ENCODE measurements around the gene CD300LG.

CD300LG gene

DNA sequence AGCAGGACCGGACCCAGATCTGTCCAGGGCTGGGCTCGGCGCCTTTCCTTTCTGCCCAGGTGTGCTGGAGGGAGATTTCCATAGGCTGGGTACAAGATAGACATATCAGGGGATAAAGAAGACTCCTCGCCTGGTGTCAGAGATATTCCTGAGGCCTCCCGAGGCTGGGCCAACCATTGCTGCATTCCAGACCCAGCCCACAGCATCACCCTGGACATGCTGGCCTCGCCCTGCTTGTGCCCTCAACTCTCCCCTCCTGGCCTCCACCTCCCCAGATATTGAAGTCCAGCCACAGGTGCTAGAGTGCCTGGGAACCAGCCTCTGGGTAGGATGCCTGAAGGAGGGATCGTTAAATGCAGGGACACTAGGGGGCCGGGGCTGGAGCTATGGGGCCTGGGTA lies 2.1 kb downstream of the CD300LG start:
- ATAC-seq (replicated peaks) (no peak), DNase-seq (no peak)
- Mint-ChIP-seq H3K4me1 (ENCODE audit: low read depth in 2 of 2) (peaks cover 0 to 7% of the 10 kb centered on the region in 2 donors), H3K27ac (no peak overlapping the region), H3K36me3 (ENCODE audit: insufficient read depth) (no peaks in the 10 kb centered on the region), H3K9me3 (no peaks in the 10 kb centered on the region), H3K27me3 (peaks cover 51 to 90% of the 10 kb centered on the region in 2 donors), H3K4me3 (no peak overlapping the region)

DNA sequence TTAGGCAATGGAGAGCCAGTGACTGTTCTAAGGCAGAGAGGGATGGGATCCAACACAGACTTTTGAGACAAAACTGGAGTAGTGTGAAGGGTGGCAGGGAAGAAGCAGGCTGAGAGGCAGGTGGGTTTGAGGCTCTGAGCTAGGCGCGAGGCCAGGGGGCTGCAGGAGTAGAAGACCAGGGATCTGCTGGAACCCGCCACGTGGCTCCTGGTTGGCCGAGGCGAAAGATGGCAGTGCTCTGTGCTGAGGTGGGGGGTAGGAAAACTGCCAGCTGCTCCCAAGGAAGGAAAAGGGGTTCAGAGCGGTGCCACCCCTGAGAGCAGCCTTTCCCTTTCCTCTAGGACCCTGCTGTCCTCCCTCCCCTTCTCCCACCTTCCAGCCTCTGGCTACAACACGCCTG lies 5.6 kb downstream of the CD300LG start:
- Mint-ChIP-seq H3K4me3 (no peak overlapping the region), H3K36me3 (ENCODE audit: insufficient read depth) (no peaks in the 10 kb centered on the region), H3K27me3 (peaks cover 56 to 92% of the 10 kb centered on the region in 2 donors), H3K4me1 (ENCODE audit: low read depth in 2 of 2) (no peaks in the 10 kb centered on the region), H3K27ac (no peak overlapping the region), H3K9me3 (no peaks in the 10 kb centered on the region)
- no peak for ATAC-seq (replicated peaks)
- no peak for DNase-seq

DNA sequence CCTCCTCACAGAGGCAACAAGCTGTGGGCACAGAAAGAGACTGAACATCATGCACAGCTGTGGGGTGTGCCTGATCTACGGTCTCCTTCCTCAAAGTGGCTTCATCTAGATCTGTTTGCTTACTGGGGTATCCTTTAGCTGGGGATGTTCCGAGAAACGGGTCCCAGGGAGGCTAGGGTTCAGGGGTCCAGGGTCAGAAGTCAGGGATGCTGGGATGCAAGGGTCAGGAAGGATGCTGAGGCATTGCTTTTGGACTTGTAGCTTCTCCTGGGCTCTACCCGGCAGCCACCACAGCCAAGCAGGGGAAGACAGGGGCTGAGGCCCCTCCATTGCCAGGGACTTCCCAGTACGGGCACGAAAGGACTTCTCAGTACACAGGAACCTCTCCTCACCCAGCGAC lies 6.6 kb downstream of the CD300LG start:
- Mint-ChIP-seq H3K27me3 (peaks cover 53 to 92% of the 10 kb centered on the region in 2 donors), H3K4me1 (ENCODE audit: low read depth in 2 of 2) (no peaks in the 10 kb centered on the region), H3K9me3 (no peaks in the 10 kb centered on the region), H3K36me3 (ENCODE audit: insufficient read depth) (no peaks in the 10 kb centered on the region), H3K4me3 (no peak overlapping the region), H3K27ac (no peak overlapping the region)
- ATAC-seq (replicated peaks) = no peak
- DNase-seq = no peak

DNA sequence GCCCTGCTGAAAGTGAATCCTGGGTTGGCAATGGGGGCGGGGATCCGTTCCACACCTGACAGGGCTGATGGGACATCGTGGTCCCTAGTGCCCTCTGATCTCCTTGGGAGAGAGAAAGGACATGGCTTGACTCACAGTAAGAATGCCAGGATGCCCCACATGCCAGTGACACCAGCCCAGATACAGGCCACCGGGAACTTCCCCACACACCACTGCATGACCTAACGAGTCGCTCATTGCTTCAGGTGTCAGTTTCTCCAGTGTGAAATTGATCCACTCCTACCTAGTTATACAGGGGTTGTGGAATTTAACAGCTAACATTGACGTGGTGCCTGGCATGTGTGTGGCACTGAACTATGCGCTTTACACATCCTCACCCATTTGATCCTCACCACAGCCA lies 7.5 kb downstream of the CD300LG start:
- no peak for ATAC-seq (replicated peaks)
- Mint-ChIP-seq H3K27ac (no peak overlapping the region), H3K9me3 (no peaks in the 10 kb centered on the region), H3K36me3 (ENCODE audit: insufficient read depth) (no peaks in the 10 kb centered on the region), H3K4me3 (no peak overlapping the region), H3K4me1 (ENCODE audit: low read depth in 2 of 2) (no peaks in the 10 kb centered on the region), H3K27me3 (peaks cover 45 to 88% of the 10 kb centered on the region in 2 donors)
- DNase-seq = no peak

DNA sequence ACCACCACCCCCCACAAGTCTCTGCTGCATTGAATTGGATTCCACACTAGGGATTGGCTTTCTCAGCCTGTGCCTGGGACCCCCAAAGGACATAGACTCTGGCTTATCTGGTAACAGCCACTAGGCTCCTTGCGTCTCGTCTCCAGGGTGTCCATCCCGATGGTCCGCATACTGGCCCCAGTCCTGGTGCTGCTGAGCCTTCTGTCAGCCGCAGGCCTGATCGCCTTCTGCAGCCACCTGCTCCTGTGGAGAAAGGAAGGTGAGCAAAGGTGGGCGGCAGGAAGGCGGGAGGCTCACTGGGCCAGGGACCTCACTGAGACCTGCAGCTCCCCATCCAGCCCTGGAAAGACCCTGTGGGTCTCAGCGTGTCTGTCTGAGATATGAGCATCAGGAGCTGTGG lies 8.1 kb downstream of the CD300LG start:
- no peak for DNase-seq
- H3K4me3 Mint-ChIP-seq = no peak overlapping the region
- peaks cover 43 to 88% of the 10 kb centered on the region in 2 donors for H3K27me3 Mint-ChIP-seq
- ATAC-seq (replicated peaks) = no peak
- H3K4me1 Mint-ChIP-seq (ENCODE audit: low read depth in 2 of 2) = no peaks in the 10 kb centered on the region
- no peaks in the 10 kb centered on the region for H3K36me3 Mint-ChIP-seq (ENCODE audit: insufficient read depth)
- H3K9me3 Mint-ChIP-seq = no peaks in the 10 kb centered on the region
- no peak overlapping the region for H3K27ac Mint-ChIP-seq

DNA sequence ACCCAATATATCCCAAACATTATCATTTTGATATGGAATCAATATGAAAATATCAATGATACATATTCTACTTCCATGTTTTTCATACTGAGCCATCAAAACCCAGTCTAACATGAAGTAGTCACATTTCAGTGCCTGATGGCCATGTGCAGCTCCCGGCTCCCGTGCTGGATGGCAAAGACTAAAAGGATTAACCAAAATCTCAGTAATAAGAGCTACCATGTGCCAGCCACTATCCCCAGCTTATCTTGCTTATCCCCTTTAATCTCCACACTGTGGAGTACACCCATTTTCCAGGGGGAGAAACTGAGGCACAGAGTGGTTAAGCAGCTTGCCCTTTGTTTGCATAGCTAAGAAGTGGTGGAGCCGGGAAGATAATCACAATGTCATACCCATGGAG lies 9.2 kb downstream of the CD300LG start:
- H3K9me3 Mint-ChIP-seq = no peaks in the 10 kb centered on the region
- no peak for ATAC-seq (replicated peaks)
- DNase-seq = no peak
- H3K4me3 Mint-ChIP-seq = no peak overlapping the region
- peaks cover 45 to 92% of the 10 kb centered on the region in 2 donors for H3K27me3 Mint-ChIP-seq
- no peaks in the 10 kb centered on the region for H3K4me1 Mint-ChIP-seq (ENCODE audit: low read depth in 2 of 2)
- H3K36me3 Mint-ChIP-seq (ENCODE audit: insufficient read depth) = no peaks in the 10 kb centered on the region
- no peak overlapping the region for H3K27ac Mint-ChIP-seq

DNA sequence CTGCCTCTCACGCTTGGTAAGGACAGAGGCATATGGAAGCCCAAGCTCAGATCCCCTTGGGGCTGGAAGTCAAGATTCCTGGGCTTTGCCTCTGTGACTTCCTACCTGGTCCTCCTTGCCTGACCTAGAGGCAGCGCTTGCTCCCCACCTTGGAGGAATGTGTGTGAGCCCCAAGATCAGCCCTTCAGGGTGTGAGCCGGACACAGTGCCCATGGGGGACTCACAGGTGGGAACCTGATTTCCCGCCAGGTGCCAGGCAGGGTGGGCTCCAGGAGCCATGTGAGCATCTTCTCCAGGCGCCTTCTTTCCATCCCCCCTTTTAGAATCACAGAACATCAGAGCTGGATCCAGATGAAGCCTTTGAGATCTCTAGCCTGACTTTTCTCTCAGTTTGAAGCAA lies 10.2 kb downstream of the CD300LG start:
- ATAC-seq (replicated peaks) (no peak), DNase-seq (no peak)
- no peaks in the 10 kb centered on the region for H3K4me1 Mint-ChIP-seq (ENCODE audit: low read depth in 2 of 2)
- H3K36me3 Mint-ChIP-seq (ENCODE audit: insufficient read depth) = no peaks in the 10 kb centered on the region
- no peaks in the 10 kb centered on the region for H3K9me3 Mint-ChIP-seq
- H3K27me3 Mint-ChIP-seq = peaks cover 35 to 92% of the 10 kb centered on the region in 2 donors
- H3K27ac Mint-ChIP-seq = no peak overlapping the region
- no peak overlapping the region for H3K4me3 Mint-ChIP-seq

DNA sequence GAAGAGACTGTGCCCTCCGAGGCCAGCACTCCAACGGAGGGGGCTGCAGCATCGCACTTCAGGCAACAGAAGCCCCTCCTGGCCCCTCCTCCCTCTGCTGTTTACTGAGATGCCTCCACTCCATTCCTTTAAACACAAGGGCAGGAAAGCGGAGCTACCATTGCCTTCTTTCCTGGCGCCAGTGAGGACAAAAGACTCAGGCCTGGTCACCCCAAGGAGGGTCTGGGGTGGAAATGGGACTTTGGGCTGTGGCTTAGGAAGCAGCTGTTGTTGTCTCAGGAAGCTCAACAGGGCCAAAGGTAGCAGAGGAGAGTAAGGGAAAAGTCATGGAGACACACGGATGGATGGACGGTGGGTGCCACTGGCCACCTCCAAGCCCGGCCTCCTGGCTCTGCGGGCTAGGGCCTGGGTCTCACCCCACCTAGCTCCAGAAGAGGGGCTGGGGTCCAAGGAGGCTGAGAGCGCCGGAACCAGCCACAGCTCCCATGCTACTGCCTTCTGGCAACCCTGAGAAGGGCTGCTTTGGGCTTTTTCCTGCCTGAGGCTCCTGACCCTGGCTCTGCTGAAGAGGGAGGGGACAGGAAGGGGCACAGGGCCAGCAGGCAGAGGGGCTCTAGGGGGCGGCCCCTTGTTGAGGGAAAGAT lies 11.1 kb downstream of the CD300LG start:
- Mint-ChIP-seq H3K4me1 (ENCODE audit: low read depth in 2 of 2) (no peaks in the 10 kb centered on the region), H3K36me3 (ENCODE audit: insufficient read depth) (no peaks in the 10 kb centered on the region), H3K27ac (peak overlapping the region in 1 of 2 donors; percentile 38), H3K4me3 (no peak overlapping the region), H3K9me3 (no peaks in the 10 kb centered on the region), H3K27me3 (peaks cover 29 to 91% of the 10 kb centered on the region in 2 donors)
- DNase-seq (no peak), ATAC-seq (replicated peaks) (no peak)

DNA sequence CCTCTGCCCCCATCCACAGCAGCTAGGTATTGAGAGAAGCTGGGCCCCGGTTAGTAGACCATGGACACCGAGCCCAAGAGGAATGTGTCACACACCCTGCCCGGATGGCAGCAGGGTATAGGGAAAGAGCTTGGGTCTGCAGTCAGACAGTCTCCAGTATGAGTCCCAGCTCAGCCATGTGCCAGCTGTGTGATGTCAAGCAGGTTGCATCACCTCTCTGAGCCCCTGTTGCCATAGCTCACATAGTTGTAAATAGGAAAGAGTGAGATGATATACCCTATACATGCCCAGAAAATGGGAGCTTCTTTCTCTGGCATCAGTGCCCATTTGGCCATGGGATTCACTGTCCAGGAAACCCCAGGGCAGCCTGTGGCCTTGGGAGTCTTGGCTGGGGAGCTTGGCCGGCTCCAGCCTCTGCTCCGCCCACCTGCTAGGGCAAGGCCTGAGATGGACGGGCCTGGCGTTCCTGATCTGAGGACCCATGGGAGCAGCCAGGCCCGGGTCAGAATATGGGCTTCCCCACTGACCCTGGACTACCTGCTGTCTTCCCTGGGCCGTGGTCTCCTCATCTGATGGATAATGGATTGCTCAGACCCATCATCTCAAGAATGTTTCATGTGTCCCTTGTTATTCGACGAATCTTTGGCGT lies 13.2 kb downstream of the CD300LG start:
- no peaks in the 10 kb centered on the region for H3K4me1 Mint-ChIP-seq (ENCODE audit: low read depth in 2 of 2)
- no peak overlapping the region for H3K27ac Mint-ChIP-seq
- no peak for ATAC-seq (replicated peaks)
- H3K4me3 Mint-ChIP-seq = no peak overlapping the region
- H3K9me3 Mint-ChIP-seq = no peaks in the 10 kb centered on the region
- DNase-seq = no peak
- peaks cover 29 to 70% of the 10 kb centered on the region in 2 donors for H3K27me3 Mint-ChIP-seq
- no peaks in the 10 kb centered on the region for H3K36me3 Mint-ChIP-seq (ENCODE audit: insufficient read depth)

DNA sequence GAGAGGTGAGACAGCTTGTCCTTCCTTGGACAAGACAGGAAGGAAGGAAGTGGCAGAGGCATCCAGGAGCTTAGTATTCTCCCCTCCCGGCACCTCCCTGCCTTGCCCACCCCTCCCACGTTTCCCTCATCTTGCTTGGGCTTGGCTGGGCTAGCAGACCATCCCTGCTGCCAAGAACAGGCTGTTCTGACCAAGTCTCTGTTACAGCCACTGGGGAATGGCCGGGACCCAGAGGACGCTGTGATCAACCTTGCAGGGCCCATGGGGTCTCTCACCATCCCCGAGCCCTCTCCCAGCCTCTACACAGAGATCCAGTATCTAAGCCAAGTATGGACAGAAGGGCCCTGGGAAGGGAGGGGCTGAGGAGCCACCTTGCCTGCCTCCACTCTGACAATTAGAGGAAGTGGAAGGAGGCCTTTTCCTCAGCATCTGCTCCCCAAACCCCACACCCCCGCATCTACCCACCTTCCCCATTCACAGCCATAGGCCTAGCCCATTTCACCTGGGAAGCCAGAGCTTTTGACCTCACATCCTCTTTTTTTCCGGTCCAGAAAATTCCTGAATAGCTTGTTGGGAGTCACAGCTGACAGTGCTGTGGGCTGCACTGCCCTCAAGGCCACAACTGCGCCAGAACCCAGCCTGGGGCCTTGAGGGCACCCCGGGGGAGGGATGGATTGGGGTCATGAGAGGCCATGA lies 14.1 kb downstream of the CD300LG start:
- no peaks in the 10 kb centered on the region for H3K36me3 Mint-ChIP-seq (ENCODE audit: insufficient read depth)
- ATAC-seq (replicated peaks) (no peak), DNase-seq (no peak)
- no peaks in the 10 kb centered on the region for H3K9me3 Mint-ChIP-seq
- H3K4me1 Mint-ChIP-seq (ENCODE audit: low read depth in 2 of 2) = no peaks in the 10 kb centered on the region
- no peak overlapping the region for H3K27ac Mint-ChIP-seq
- no peak overlapping the region for H3K4me3 Mint-ChIP-seq
- H3K27me3 Mint-ChIP-seq = peaks cover 29 to 65% of the 10 kb centered on the region in 2 donors

DNA sequence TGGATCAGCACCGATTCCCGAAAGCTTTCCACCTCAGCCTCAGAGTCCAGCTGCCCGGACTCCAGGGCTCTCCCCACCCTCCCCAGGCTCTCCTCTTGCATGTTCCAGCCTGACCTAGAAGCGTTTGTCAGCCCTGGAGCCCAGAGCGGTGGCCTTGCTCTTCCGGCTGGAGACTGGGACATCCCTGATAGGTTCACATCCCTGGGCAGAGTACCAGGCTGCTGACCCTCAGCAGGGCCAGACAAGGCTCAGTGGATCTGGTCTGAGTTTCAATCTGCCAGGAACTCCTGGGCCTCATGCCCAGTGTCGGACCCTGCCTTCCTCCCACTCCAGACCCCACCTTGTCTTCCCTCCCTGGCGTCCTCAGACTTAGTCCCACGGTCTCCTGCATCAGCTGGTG lies 15.0 kb downstream of the CD300LG start:
- Mint-ChIP-seq H3K36me3 (ENCODE audit: insufficient read depth) (no peaks in the 10 kb centered on the region), H3K27me3 (peaks cover 24 to 56% of the 10 kb centered on the region in 2 donors), H3K4me3 (no peak overlapping the region), H3K27ac (no peak overlapping the region), H3K4me1 (ENCODE audit: low read depth in 2 of 2) (no peaks in the 10 kb centered on the region), H3K9me3 (no peaks in the 10 kb centered on the region)
- DNase-seq = no peak
- ATAC-seq (replicated peaks) = no peak

DNA sequence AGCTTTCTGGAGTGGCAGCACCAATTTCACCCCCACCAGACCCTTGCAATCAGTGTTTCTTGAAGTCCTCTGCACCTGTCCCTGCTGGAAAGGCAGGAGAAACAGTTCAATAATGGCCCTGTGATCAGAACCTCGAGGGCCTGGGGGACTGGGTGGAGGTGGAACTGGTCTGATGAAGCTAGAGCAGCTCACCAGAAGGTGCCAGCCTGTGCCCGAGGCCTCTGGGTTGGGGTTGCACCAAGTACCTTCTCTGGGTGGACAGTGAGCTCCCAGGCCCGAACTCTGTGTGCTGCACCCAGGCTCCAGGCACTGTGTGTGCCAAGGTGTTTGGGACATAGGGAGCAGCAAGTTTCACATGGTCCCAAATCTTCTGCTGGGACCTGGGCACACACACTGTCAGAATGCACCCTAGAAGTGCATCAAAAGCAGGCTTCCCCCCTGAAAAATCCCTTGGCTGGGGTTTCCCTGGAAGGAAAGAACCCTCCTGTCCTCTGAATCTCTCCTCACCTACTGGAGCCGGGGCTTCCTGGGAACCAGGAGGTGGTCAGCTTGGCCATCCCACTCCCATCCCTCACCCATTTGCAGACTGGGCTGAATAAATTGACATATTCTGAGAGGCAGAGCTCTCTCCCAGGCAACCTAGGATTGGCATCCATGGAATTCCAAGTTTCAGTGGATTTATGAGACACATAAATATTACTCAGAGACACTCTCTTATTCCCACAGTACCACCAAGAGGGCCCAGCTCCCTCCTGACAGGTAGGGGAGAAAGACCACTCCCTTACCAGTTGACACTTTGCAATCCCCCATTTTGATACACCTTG lies 17.4 kb downstream of the CD300LG start:
- DNase-seq (no peak), ATAC-seq (replicated peaks) (no peak)
- H3K9me3 Mint-ChIP-seq = no peaks in the 10 kb centered on the region
- H3K4me1 Mint-ChIP-seq (ENCODE audit: low read depth in 2 of 2) = no peaks in the 10 kb centered on the region
- H3K36me3 Mint-ChIP-seq (ENCODE audit: insufficient read depth) = no peaks in the 10 kb centered on the region
- H3K27ac Mint-ChIP-seq = no peak overlapping the region
- H3K27me3 Mint-ChIP-seq = peaks cover 32 to 52% of the 10 kb centered on the region in 2 donors
- H3K4me3 Mint-ChIP-seq = no peak overlapping the region

DNA sequence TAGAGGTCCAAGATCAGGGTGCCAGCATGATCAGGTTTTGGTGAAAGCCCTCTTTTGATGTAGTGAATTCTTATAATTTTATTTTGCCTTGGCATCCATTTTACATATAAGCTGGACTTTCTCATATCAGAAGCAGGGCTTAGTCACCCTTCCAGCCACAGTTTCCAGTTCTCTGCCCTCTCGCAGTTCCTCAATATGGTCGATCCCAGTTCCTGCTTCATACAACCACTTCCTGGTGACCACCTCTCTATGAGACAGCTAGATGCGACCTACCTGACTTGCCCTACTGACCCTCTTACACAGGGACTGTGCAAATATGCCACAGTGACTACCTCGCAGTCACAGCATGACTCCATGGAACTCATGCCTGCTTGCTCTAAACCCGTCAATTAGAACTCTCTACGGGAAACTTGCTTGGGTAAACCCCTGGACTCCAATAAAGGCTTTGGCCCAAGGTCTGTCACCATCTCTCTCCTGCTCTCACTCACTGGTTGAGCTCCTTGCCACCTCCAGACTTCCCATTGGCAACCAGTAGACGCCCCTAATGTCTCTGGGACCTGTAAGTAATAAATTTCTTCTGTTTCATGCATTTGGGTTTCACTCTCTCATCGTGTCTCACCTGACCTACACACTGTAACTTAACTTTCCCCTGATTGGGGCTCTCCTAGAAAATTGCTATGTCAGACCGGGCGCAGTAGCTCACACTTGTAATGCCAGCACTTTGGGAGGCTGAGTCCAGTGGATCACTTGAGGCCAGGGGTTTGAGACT lies 21.4 kb downstream of the CD300LG start:
- Mint-ChIP-seq H3K27me3 (peaks cover 47 to 55% of the 10 kb centered on the region in 2 donors), H3K9me3 (no peaks in the 10 kb centered on the region), H3K36me3 (ENCODE audit: insufficient read depth) (no peaks in the 10 kb centered on the region), H3K4me1 (ENCODE audit: low read depth in 2 of 2) (no peaks in the 10 kb centered on the region), H3K4me3 (no peak overlapping the region), H3K27ac (no peak overlapping the region)
- ATAC-seq (replicated peaks) = no peak
- no peak for DNase-seq

Data from effector memory CD8-positive, alpha-beta T cell (primary cell).